ENCODE measurements around the gene STX17.

The STX17 gene

GRCh38 chr9:99907208-99907532 lies 716 bp downstream of the STX17 start:
- DNase-seq, result no peak

GRCh38 chr9:99911600-99911999 lies 5.1 kb downstream of the STX17 start:
- no peak for DNase-seq

GRCh38 chr9:99916650-99917049 lies 10.2 kb downstream of the STX17 start:
- DNase-seq, result no peak

GRCh38 chr9:99918134-99918533 lies 11.7 kb downstream of the STX17 start:
- DNase-seq, result no peak

GRCh38 chr9:99919930-99920329 lies 13.5 kb downstream of the STX17 start:
- DNase-seq, result no peak

- DNase-seq, result no peak
These were observed 15.6 kb downstream of the STX17 start for GRCh38 chr9:99921875-99922710.

GRCh38 chr9:99922711-99923030 lies 16.2 kb downstream of the STX17 start:
- no peak for DNase-seq

- DNase-seq, result no peak
These were observed 19.1 kb downstream of the STX17 start for GRCh38 chr9:99925541-99925940.

- no peak for DNase-seq
These were observed 23.2 kb downstream of the STX17 start for GRCh38 chr9:99929652-99930051.

GRCh38 chr9:99931155-99931840 lies 24.8 kb downstream of the STX17 start:
- no peak for DNase-seq

GRCh38 chr9:99936947-99937587 lies 30.6 kb downstream of the STX17 start:
- no peak for DNase-seq

GRCh38 chr9:99947395-99947794 lies 40.9 kb downstream of the STX17 start:
- DNase-seq, result no peak

- no peak for DNase-seq
These were observed 42.0 kb downstream of the STX17 start for GRCh38 chr9:99948482-99948881.

- DNase-seq, result no peak
These were observed 42.4 kb downstream of the STX17 start for GRCh38 chr9:99948896-99949295.

GRCh38 chr9:99953861-99954507 lies 47.5 kb downstream of the STX17 start:
- DNase-seq, result no peak

GRCh38 chr9:99954819-99955218 lies 48.4 kb downstream of the STX17 start:
- DNase-seq, result no peak

GRCh38 chr9:99955606-99956005 lies 49.2 kb downstream of the STX17 start:
- DNase-seq, result no peak

GRCh38 chr9:99962680-99963261 lies 56.3 kb downstream of the STX17 start:
- no peak for DNase-seq

GRCh38 chr9:99964336-99964735 lies 57.9 kb downstream of the STX17 start:
- DNase-seq, result no peak

- DNase-seq, result no peak
These were observed 59.5 kb downstream of the STX17 start for GRCh38 chr9:99966001-99966400.

- no peak for DNase-seq
These were observed 60.3 kb downstream of the STX17 start for GRCh38 chr9:99966716-99967115.

- no peak for DNase-seq
These were observed 61.0 kb downstream of the STX17 start for GRCh38 chr9:99967457-99967856.

GRCh38 chr9:99970481-99970880 lies 64.0 kb downstream of the STX17 start:
- no peak for DNase-seq
